ENCODE measurements around the gene HOXC11.

The HOXC11 gene

GRCh38 chr12:54004841-54005530 is 32.1 kb downstream of the HOXC11 start:
- TF ChIP-seq CTCF (IDR thresholded peaks at IDR 0.05; ENCODE audit: low read depth, low read length), result no peak
- no peak for DNase-seq (ENCODE audit: extremely low read depth, low read depth)

GRCh38 chr12:54005531-54005852 is 32.6 kb downstream of the HOXC11 start:
- no peak for TF ChIP-seq CTCF (IDR thresholded peaks at IDR 0.05; ENCODE audit: low read depth, low read length)
- no peak for DNase-seq (ENCODE audit: extremely low read depth, low read depth)

- peak; percentile 81 for TF ChIP-seq CTCF (IDR thresholded peaks at IDR 0.05; ENCODE audit: low read depth, low read length)
- no peak for DNase-seq (ENCODE audit: extremely low read depth, low read depth)
These were observed 33.1 kb downstream of the HOXC11 start for GRCh38 chr12:54005853-54006558.

GRCh38 chr12:54006559-54007220 is 33.8 kb downstream of the HOXC11 start:
- no peak for DNase-seq (ENCODE audit: extremely low read depth, low read depth)
- TF ChIP-seq CTCF (IDR thresholded peaks at IDR 0.05; ENCODE audit: low read depth, low read length), result no peak

- DNase-seq (ENCODE audit: extremely low read depth, low read depth), result no peak
- TF ChIP-seq CTCF (IDR thresholded peaks at IDR 0.05; ENCODE audit: low read depth, low read length), result no peak
These were observed 34.8 kb downstream of the HOXC11 start for GRCh38 chr12:54007538-54008259.

- no peak for DNase-seq (ENCODE audit: extremely low read depth, low read depth)
- TF ChIP-seq CTCF (IDR thresholded peaks at IDR 0.05; ENCODE audit: low read depth, low read length), result no peak
These were observed 35.3 kb downstream of the HOXC11 start for GRCh38 chr12:54008260-54008552.
